Measurements from ENCODE around the gene WNT9B. TPM values are rescaled to one million over a fixed set of nuclear protein-coding genes. Genes with fewer than 3 reads are reported as not detected.

WNT9B gene
- total RNA-seq (2022; extraction: Qiagen RNA extraction; ENCODE audit: low read depth), result not detected in 5 replicates

GRCh38 chr17:46851029-46851741 is at the start of gene WNT9B:
Gene WNT9B (plus strand): TSS chr17:46851583. CDS start chr17:46851639, 56 bp downstream.

GRCh38 chr17:46818316-46818928 is 33.0 kb upstream of the WNT9B start, which contains the start of gene WNT3:
Gene WNT3 (minus strand): TSS chr17:46818692. CDS start chr17:46818597, 95 bp downstream.

GRCh38 chr17:46922804-46923635 is 71.6 kb downstream of the WNT9B start, which contains the start of gene GOSR2:
Gene GOSR2 (plus strand): TSS chr17:46923160. CDS start chr17:46923193, 33 bp downstream.

Other genes starting within 250 kb of the WNT9B start
- gene WNT3, start 32.9 kb upstream of the WNT9B start, total RNA-seq (2022; extraction: Qiagen RNA extraction; ENCODE audit: low read depth), result 3.8 to 5.2 TPM (median 4.8 TPM) in 5 replicates
- 31.1 to 42.3 TPM (median 39.7 TPM) in 5 replicates for gene GOSR2, start 71.6 kb downstream of the WNT9B start, total RNA-seq (2022; extraction: Qiagen RNA extraction; ENCODE audit: low read depth)
- gene RPRML, start 127.7 kb downstream of the WNT9B start, total RNA-seq (2022; extraction: Qiagen RNA extraction; ENCODE audit: low read depth), result 0.26 to 1.2 TPM (median 0.99 TPM) in 5 replicates

Data from A549 treated with ZK216348 at 1 μM for 4 hours (cell line).